ENCODE results near the gene SUCO. TPM values are rescaled to one million over a fixed set of nuclear protein-coding genes. Genes with fewer than 3 reads are reported as not detected.

Gene SUCO
- total and polyA plus RNA-seq, 2 donors (not counting 3 experiments of a cell fraction or from before 2014, with no cell fraction given), result 5.1 to 27.2 TPM

- no peak overlapping the region for H2AFZ ChIP-seq (ENCODE audit: low read depth, low read length)
- no peak for FAIRE-seq
- no peak for DNase-seq (ENCODE audit: low read depth, low spot score)
- no peaks in the 10 kb centered on the region for H3K9me3 ChIP-seq (replicated peaks; ENCODE audit: control insufficient read depth, insufficient read depth, low read length)
- H3K4me1 ChIP-seq (ENCODE audit: control insufficient read depth, extremely low read depth, insufficient read depth, low read length), result peaks cover 29% of the 10 kb centered on the region
- no peak overlapping the region for H3K9ac ChIP-seq (replicated peaks; ENCODE audit: extremely low read depth, insufficient read depth, low read length)
- H3K36me3 ChIP-seq (ENCODE audit: control insufficient read depth in 2 of 2, extremely low read depth in 1 of 2, insufficient read depth in 2 of 2, low read length in 2 of 2), result no peaks in the 10 kb centered on the region
- H3K4me3 ChIP-seq (replicated peaks in 1 of 3; ENCODE audit: insufficient read depth in 1 of 3, low read depth in 1 of 3, low read length in 3 of 3), result no peak overlapping the region
- H4K20me1 ChIP-seq (replicated peaks; ENCODE audit: control insufficient read depth, extremely low read depth, insufficient read depth, low read length), result no peaks in the 10 kb centered on the region
- no peak overlapping the region for H3K27ac ChIP-seq (ENCODE audit: insufficient read depth, low read depth, low read length)
- BruUV-seq (replicated peaks), result no TSS peak
- ChIA-PET POLR2A (no interaction called here), CTCF (interaction anchor here (0.9 kb wide), 1 partner anchor 139 kb away, joined by 3 read pairs; no protein-coding TSS in a partner anchor)
- no peaks in the 10 kb centered on the region for H3K9me1 ChIP-seq (replicated peaks; ENCODE audit: control insufficient read depth, extremely low read depth, insufficient read depth, low read length)
- no peaks in the 10 kb centered on the region for H3K79me2 ChIP-seq (ENCODE audit: control insufficient read depth, insufficient read depth, low read length)
- dilution Hi-C loops (cut with MboI; ENCODE audit: extremely low pct_ligation_motif_present, low sequenced_read_pairs) (no loop called here), intact Hi-C loops (cut with micrococcal nuclease) (loop anchor here (5.0 kb wide), 1 partner anchor 34 kb away; no protein-coding TSS in a partner anchor)
- H3K4me2 ChIP-seq (ENCODE audit: insufficient read depth, low read length), result no peak overlapping the region
- H3K27me3 ChIP-seq (ENCODE audit: control insufficient read depth in 2 of 2, insufficient read depth in 2 of 2, low read length in 2 of 2), result no peaks in the 10 kb centered on the region
- TF ChIP-seq POLR2AphosphoS5 (IDR thresholded peaks at IDR 0.05; ENCODE audit: insufficient read depth, low read depth, low read length), result no peak
- no peak for TF ChIP-seq FOS (IDR thresholded peaks at IDR 0.05; ENCODE audit: borderline replicate concordance, insufficient read depth, low read length)
- TF ChIP-seq MAX (IDR thresholded peaks at IDR 0.05; ENCODE audit: insufficient read depth, insufficient read length), result no peak
- no peak for TF ChIP-seq MYC (IDR thresholded peaks at IDR 0.05; ENCODE audit: low read depth, low read length)
- TF ChIP-seq POLR2A (IDR thresholded peaks at IDR 0.05; ENCODE audit: low read depth, low read length), result no peak
- TF ChIP-seq GATA2 (IDR thresholded peaks at IDR 0.05; ENCODE audit: insufficient read depth, insufficient read length, low read depth, low read length), result no peak
- TF ChIP-seq CTCF (IDR thresholded peaks at IDR 0.05; ENCODE audit: extremely low read depth in 1 of 2, insufficient read depth in 1 of 2, low read depth in 1 of 2, low read length in 2 of 2), result no peak
- no peak for TF ChIP-seq EZH2 (IDR thresholded peaks at IDR 0.05; ENCODE audit: borderline replicate concordance, low read depth, low read length, severe bottlenecking)
- no peak for TF ChIP-seq JUN (IDR thresholded peaks at IDR 0.05; ENCODE audit: borderline replicate concordance, insufficient read depth, insufficient read length, low read depth)
Measured at GRCh38 chr1:172581273-172581672, 48.3 kb downstream of the SUCO start.
